GM18519 (cell line): Measurements from ENCODE around the gene TMEM234.

ENCODE experiments used
- ATAC-seq: cut with Tn5 transposase; IDR thresholded peaks from one replicate; pipeline ENCODE4 v1.9.1; 2021; ENCODE audit warnings: mild to moderate bottlenecking, moderate library complexity; ENCODE audit not compliant: unreplicated experiment, low FRiP score

The TMEM234 gene

DNA sequence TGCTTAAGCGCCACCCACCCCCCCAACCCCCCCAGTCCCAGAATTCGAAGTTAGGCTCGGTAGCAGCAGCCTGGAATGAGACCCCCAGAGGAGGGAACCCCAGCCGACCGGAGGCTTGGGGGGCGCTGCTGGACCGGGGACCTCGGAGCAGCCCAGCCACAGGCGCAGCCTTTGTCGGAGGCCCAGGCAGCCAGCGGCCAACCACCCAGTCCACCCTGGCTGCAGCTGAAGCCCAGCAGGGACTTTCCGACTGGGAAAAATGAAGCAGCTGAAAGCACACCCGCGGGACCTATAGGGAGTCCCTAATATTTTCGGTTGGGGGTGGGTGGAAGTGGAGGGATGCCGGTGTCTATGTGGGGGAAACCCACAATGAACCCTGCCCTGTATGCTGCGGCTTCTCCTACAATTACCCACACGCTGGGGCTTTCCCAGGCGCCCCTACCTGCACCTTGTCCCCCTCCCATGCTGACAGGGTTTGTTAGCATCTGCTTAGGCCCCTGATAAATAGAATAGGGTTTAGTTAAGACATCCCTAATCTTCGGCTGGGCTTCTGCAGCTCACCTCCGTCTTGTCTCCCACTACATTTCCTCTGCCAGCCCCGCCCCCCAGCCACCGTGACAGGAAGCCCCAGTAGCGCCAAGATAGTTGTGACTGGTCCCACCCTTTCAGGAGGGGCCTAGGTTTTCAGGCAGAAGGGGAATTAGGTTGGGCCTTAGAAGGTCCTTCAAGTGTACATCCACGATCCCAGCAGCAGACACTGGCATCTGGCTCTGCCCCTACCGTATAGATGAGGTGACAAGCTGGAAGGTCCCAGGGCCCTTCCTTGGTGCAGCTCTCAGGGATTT lies 20.9 kb downstream of the TMEM234 start:
- no peak for ATAC-seq

GRCh38 chr1:32200226-32201010 lies 21.7 kb downstream of the TMEM234 start, which contains the start of gene CCDC28B:
Gene CCDC28B (plus strand): TSS chr1:32200595. CDS start chr1:32201936, 1,341 bp downstream.
- no peak for ATAC-seq

GRCh38 chr1:32199717-32200072 lies 22.5 kb downstream of the TMEM234 start:
- ATAC-seq = no peak

GRCh38 chr1:32199043-32199716 lies 23.0 kb downstream of the TMEM234 start:
- ATAC-seq = no peak

DNA sequence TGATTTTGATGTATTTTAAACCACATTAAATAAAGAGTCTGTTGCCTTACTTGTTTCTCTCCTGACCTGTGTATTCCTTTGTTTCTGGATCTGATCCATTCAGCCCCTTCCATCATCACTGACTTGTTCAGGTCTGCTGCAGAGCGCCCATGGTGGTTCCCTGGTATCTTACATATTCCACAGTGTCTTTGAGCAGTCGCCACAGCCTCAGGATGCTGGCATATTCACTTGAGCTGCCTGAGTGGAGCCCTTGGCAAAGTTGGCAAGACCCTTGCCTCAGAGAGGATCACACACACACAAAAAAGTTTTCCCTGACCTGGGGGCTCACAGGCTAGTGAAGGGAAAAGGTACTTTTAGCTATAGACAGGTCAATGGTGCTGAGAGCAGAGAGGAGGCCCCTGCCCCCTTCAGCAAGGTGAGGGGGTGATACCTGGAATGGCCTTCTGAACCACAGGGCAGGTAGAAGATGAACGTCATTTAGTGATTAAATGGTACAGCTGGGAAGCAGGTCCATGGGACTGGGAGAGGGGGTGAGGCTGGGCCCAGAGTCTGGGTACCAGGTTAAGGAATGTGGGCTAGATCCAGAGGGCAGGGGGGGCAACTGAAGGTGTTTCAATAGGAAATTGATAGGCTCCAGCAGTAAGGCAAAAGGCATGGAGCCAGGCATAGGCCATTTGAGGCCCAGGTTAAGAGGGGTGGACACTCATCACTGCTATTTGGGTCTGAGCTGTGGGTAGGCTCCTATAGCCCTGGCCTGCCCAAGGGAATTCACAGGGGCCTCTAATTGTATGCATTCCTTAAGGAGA lies 23.7 kb downstream of the TMEM234 start:
- ATAC-seq = no peak

GRCh38 chr1:32197837-32198236 lies 24.3 kb downstream of the TMEM234 start:
- ATAC-seq = no peak

DNA sequence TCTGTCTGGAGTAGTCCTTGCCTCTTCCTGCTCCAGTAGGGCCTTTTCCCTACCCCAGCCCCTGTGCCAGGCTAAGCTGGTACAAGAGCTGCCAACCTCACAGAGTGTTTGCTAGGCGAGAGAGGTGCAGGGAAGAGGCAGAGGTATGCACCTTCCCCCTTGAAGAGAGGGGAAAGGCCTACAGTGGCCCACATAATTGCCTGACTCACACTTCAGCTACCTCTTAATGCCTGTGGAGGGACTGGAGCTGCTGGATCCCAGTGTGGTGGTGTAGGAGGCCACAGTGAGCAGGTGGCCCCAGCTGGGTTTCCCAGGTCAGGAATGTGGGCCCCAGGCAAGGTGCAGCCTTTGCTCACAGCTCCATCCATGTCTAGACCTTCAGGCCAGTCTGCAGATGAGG lies 25.1 kb downstream of the TMEM234 start:
- no peak for ATAC-seq

DNA sequence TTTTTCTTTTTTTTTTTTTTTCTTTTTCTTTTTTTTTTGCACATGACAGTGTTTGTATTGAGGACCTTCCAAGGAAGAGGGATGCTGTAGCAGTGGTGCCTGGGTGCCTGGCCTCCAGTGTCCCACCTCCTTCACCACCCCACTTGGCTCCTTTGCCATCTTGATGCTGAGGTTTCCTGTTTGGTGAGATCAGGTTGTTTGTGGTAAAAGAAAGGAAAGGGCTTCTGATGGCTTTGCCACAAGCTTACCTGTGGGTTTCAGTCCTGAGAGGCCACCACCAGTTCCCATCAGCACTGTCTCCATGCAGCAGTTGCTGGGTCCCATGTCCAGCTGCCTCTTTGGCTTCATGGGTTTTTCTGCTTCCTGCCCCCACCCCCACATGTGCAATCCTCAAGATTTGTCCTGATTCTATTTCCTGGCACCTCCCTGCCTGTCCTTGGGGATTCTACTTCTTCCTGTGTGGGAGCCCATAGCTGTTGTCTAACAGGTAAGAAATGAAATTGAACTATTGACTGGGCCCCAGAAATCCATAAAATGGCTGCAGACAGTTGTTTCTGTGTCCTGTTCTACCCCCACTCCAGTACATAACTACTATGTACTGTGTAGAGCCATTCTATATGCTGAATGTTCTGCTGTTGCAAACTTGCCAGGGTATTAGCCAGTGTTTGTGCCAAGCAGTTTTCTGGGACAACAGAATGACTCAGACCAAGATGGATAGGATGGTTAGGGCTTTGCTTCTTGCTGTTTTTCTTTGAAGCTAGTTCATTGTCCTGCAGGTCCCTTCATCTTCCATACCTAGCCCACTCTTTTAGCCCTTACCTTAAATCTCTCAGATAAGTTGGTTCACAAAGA lies 26.0 kb downstream of the TMEM234 start:
- no peak for ATAC-seq

DNA sequence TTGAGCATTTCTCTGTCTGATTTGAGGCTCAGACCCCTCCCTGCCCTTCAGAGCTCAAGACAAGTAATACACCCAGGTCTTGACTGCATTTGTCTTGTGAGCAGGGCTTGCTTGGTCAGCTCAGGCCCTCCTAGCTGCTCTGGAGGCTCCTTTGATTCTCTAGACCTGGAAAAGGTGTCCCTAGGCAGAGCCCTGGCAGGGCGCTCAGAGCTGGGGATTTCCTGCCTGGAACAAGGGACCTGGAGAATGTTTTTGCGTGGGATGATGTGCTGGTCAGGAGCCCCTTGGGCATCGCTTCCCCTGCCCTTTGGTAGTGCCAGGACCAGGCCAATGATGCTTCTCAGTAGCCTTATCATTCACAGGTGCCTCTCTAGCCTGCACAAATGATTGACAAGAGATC lies 26.6 kb downstream of the TMEM234 start:
- no peak for ATAC-seq

GRCh38 chr1:32194984-32195383 lies 27.2 kb downstream of the TMEM234 start:
- ATAC-seq = no peak

GRCh38 chr1:32192220-32192948 lies 29.8 kb downstream of the TMEM234 start:
- no peak for ATAC-seq

DNA sequence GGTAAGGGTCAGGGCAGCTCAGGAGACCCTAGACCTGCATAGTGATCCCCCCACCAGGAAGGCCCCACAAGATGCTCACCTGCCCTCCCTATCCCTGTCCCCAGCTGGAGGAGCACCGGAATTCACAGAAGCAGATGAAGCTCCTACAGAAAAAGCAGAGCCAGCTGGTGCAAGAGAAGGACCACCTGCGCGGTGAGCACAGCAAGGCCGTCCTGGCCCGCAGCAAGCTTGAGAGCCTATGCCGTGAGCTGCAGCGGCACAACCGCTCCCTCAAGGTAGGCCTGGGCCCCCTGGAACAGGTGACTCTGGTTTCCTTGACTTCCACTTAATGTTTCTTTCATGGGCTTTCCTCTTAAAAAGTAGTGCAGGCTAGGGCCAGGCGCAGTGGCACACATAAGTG lies 34.3 kb downstream of the TMEM234 start:
- no peak for ATAC-seq

DNA sequence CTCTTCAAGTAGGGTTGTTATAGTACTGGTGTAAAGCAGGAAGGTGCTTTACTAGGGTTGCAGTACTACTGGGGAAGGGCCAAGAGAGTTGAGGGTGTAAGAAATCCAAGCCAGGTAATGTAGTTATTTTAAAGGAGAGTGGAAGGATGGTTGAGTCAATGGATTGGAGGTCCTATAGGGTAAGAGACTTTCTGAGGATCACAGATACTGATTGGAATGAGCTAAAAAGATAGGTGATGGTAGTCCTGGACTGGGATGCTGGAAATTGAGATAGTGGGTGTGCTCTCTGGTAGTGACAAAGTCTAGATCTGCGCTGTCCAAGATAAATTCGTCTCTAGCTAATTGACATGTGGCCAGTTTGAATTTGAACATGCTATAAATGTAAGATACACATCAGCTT lies 35.7 kb downstream of the TMEM234 start:
- ATAC-seq = no peak

GRCh38 chr1:32186077-32186476 lies 36.1 kb downstream of the TMEM234 start:
- no peak for ATAC-seq

DNA sequence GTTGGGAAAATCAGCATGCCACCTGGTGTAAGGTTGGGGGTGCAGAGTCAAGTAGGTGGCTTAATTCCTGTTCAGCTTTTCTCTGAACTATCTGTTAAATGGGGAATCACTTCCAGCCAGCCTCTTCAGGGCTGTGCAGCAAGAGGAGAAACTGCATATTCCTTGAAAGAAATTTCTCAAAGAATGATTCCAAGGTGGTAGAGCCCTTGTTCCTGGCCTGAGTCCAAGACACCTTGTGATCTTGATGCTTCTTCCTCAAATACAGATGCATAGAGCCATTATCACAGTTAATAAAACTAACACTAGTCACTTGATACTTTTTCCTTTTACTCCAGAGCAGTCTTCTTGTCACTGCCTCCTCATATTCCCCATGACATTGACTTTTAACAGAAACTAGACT lies 37.5 kb downstream of the TMEM234 start:
- ATAC-seq = no peak

GRCh38 chr1:32182060-32182459 lies 40.1 kb downstream of the TMEM234 start:
- no peak for ATAC-seq

DNA sequence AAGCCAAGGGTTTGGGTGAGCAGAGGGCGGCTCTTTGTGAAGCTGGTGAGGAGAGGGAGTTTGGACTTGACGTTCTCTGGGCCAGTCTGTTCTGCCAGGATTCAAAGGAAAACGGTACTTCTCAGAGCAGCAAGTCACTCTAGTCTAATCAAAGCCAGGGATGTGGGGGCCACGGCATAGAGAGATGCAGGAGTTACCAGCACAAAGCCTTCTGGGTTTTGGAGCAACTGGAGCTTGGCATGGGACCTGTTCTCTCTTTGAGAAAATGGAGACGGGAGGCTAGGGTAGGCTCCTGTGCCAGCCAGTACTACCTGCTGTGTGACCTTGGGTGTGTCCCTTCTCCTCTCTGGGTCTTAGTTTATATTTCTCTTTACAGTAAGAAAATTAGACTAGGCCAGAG lies 40.6 kb downstream of the TMEM234 start:
- ATAC-seq = no peak

GRCh38 chr1:32181065-32181464 lies 41.1 kb downstream of the TMEM234 start:
- ATAC-seq = no peak
